Stomach smooth muscle (tissue), 2 donors: ENCODE data around the gene SELENOI.

Experiments
- H3K27ac ChIP-seq: one replicate; pipeline ENCODE4 v1.7.0; 2013; ENCODE audit warnings: mild to moderate bottlenecking, low read length, inconsistent platforms
- H3K27me3 ChIP-seq, 2 donors: one replicate each; pipeline ENCODE4 v1.7.0; 2013; ENCODE audit warnings: low read length in 2 of 2; ENCODE audit not compliant: insufficient read depth in 2 of 2, control insufficient read depth in 1 of 2
- H3K36me3 ChIP-seq, 2 donors: one replicate each; pipeline ENCODE4 v1.7.0; 2013; ENCODE audit warnings: low read length in 2 of 2; ENCODE audit not compliant: control insufficient read depth in 2 of 2, insufficient read depth in 2 of 2
- H3K4me1 ChIP-seq: one replicate; pipeline ENCODE4 v1.7.0; 2013; ENCODE audit warnings: low read length; ENCODE audit not compliant: control insufficient read depth, insufficient read depth
- H3K4me3 ChIP-seq, 2 donors: one replicate each; pipeline ENCODE4 v1.7.0; 2013; ENCODE audit warnings: low read length in 2 of 2
- H3K9ac ChIP-seq, 2 donors: one replicate each; pipeline ENCODE4 v1.7.0; 2013; ENCODE audit warnings: low read length in 2 of 2, mild to moderate bottlenecking in 1 of 2
- H3K9me3 ChIP-seq, 2 donors: one replicate each; pipeline ENCODE4 v1.7.0; 2013; ENCODE audit warnings: low read length in 2 of 2; ENCODE audit not compliant: control insufficient read depth in 2 of 2
- donor health status: healthy.
- donor health status: Pancreatic carcinoma.

The SELENOI gene

DNA sequence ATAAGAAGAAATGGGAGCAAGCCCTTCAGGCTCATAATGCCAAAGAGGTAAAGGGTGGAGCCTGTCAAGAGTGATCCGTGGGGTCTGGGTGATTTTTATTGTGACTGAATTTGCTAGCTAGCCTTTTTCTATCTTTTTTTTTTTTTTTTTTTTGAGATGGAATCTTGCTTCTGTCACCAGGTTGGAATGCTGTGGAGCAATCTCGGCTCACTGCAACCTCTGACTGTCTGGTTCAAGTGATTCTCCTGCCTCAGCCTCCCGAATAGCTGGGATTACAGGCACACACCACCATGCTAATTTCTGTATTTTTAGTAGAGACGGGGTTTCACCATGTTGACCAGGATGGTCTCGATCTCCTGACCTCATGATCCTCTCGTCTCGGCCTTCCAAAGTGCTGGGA lies 84.9 kb downstream of the SELENOI start:
- Histone ChIP-seq H3K9ac (no peak overlapping the region), H3K4me1 (no peaks in the 10 kb centered on the region), H3K4me3 (no peak overlapping the region), H3K27ac (no peak overlapping the region), H3K9me3 (no peaks in the 10 kb centered on the region), H3K27me3 (peaks cover 0 to 6% of the 10 kb centered on the region in 2 donors), H3K36me3 (no peaks in the 10 kb centered on the region)

DNA sequence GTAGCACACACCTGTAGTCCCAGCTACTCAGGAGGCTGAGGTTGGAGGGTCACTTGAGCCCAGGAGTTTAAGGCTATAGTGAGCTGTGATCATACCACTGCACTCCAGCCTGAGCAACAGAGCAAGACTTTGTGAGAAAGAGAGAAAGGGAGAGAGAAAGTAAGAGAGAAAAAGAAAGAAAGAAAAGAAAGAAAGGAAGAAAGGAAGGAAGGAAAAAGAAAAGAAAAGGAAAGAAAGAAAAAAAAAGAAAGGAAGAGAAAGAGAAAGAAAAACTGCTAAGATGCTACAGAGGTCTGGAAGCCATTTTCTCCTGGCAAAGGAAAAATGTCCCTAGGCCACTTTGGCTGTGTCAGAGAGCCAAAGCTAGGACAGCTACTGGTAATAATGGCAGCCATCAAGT lies 86.4 kb downstream of the SELENOI start:
- Histone ChIP-seq H3K27me3 (peaks cover 4 to 10% of the 10 kb centered on the region in 2 donors), H3K4me3 (no peak overlapping the region), H3K4me1 (no peaks in the 10 kb centered on the region), H3K9me3 (no peaks in the 10 kb centered on the region), H3K27ac (no peak overlapping the region), H3K9ac (no peak overlapping the region), H3K36me3 (no peaks in the 10 kb centered on the region)

DNA sequence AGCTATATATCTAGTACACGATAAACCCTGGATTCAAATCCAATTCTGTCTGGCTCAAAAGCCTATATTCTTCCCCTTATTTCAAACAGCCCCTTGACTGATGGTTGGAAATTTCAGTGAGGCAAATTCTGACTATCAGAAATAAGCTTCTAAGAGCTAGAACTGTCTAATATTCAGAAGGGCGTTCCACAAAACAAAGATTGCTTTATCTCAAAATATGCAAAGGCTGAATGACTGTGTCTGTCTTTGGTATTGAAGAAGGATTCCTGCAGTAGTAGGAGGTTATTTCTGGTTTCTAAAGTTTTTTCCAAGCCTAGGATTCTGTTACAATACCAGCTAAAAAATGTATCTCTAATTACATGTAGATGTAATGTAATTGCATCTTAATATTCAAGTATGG lies 86.9 kb downstream of the SELENOI start:
- Histone ChIP-seq H3K36me3 (no peaks in the 10 kb centered on the region), H3K9me3 (no peaks in the 10 kb centered on the region), H3K4me1 (no peaks in the 10 kb centered on the region), H3K9ac (no peak overlapping the region), H3K27ac (no peak overlapping the region), H3K27me3 (peaks cover 4 to 10% of the 10 kb centered on the region in 2 donors), H3K4me3 (no peak overlapping the region)

DNA sequence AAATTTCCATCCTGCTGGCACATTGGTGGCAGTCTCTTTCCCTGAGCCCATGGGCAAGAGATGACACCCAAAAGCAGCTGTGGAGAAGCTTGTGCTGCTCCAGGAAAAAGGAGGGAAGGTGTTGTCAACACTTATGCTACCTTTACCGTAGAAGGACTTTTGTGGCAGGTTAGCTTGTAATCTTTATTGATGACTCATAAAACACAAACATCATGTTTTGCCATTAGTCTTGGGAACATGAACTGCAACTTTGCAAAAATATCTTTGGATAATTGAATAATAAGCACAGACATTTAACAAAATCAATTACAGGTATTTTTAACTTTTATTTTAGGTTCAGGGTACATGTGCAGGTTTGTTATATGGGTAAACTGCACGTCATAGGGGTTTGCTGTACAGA lies 89.2 kb downstream of the SELENOI start:
- Histone ChIP-seq H3K27me3 (peaks cover 4 to 10% of the 10 kb centered on the region in 2 donors), H3K36me3 (no peaks in the 10 kb centered on the region), H3K9ac (no peak overlapping the region), H3K4me3 (no peak overlapping the region), H3K9me3 (no peaks in the 10 kb centered on the region), H3K4me1 (no peaks in the 10 kb centered on the region), H3K27ac (no peak overlapping the region)

DNA sequence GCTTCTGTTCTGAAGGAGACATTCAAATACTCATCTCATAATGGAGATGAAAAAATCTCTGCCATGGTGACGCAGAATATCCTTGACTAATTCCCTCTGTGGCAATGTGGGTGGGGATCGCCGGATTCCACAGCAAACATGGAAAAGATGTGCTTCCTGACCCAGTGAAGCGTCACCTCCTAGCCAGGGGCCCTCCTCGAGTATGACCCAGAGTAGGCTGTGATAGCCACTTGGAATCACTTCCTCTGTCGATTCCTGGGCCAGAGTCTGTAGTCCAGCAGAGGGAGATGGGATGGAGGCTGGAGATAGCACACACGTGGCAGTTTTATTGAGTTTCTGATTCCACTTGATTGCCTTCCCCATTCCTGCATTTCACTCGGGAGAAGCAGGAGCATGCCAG lies 92.6 kb downstream of the SELENOI start:
- no peaks in the 10 kb centered on the region for H3K4me1 ChIP-seq
- H3K36me3 ChIP-seq = no peaks in the 10 kb centered on the region
- H3K9me3 ChIP-seq = no peaks in the 10 kb centered on the region
- no peak overlapping the region for H3K27ac ChIP-seq
- H3K4me3 ChIP-seq = no peak overlapping the region
- peaks cover 3 to 4% of the 10 kb centered on the region in 2 donors for H3K27me3 ChIP-seq
- no peak overlapping the region for H3K9ac ChIP-seq

DNA sequence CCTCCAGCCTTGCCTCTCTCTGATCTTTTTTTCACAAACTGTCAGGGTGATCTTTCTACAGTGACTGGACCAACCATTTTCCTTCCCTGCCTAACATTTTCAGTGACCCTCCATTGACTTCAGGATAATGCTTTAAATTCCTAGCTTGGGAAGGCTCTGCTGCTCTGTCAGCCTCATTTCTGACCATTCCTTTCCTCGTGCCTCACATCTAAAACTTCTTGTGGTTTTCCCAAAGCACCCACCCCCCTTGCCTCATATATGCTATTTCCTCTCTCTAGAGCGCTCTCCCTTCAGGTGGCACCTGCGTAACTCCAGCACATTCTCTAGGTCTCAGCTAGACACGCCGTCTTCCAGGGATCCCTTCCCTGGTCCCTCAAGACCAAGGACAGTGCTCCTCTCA lies 93.0 kb downstream of the SELENOI start:
- Histone ChIP-seq H3K9me3 (no peaks in the 10 kb centered on the region), H3K4me3 (no peak overlapping the region), H3K4me1 (no peaks in the 10 kb centered on the region), H3K27me3 (peaks cover 3 to 4% of the 10 kb centered on the region in 2 donors), H3K27ac (no peak overlapping the region), H3K36me3 (no peaks in the 10 kb centered on the region), H3K9ac (no peak overlapping the region)

DNA sequence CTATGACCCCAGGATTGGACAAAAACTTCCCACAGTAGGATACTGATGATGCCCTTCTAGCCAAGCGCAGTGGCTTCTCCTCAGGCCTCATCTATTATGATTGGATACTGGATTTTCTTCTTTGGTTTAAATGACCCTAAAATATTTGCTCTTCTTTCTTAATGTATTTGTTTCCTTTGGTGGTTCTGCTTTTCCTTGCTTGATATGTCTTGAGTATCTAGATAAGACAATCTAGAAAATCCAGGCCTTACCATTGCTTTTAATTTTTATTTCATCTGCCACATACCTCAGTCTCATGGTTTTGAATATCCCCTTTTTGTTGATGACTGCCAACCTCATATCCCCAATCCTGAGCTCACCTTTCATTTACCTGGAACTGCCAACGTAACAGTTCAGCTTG lies 96.4 kb downstream of the SELENOI start:
- Histone ChIP-seq H3K9me3 (no peaks in the 10 kb centered on the region), H3K9ac (no peak overlapping the region), H3K27ac (no peak overlapping the region), H3K4me1 (no peaks in the 10 kb centered on the region), H3K27me3 (no peaks in the 10 kb centered on the region), H3K4me3 (no peak overlapping the region), H3K36me3 (no peaks in the 10 kb centered on the region)

DNA sequence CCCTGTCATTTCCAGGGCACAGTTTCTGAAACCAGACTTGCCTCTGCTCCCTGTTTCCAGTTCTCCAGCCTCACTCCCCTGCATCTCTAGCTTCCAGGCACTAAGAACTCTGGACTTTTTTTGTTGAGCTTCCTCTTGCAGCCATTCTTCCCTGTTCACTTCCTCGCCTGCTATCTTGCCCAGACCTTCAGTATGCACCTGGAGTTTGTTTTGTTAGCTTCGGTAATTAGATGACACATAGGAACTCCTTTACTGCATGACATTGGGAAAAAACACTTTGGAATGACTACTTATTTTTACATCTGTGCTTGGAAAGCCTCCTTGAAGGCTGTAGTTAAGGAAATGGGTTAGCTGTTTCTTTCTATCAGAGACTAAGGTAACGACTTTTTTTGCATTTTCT lies 96.8 kb downstream of the SELENOI start:
- no peaks in the 10 kb centered on the region for H3K4me1 ChIP-seq
- H3K9me3 ChIP-seq = no peaks in the 10 kb centered on the region
- H3K9ac ChIP-seq = no peak overlapping the region
- no peak overlapping the region for H3K27ac ChIP-seq
- H3K27me3 ChIP-seq = no peaks in the 10 kb centered on the region
- no peak overlapping the region for H3K4me3 ChIP-seq
- H3K36me3 ChIP-seq = no peaks in the 10 kb centered on the region

DNA sequence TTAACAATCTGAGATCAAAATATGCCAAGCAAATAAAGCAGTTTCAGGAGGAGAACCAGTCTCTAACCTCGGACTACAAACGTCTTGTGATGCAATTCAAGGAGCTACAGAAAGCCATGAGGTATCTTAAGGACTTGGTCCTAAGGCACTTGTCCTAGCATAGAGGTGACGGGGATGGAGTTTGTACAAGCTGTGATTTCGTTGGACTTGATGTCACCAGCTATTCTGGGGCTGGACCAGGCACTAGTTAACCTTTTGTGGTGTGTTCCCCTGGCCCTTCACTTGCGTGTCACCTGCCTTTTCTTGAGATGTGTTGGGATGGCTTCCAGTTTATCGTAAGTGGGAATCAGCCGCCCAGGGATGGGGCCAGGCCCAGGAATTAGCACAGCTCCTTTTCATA lies 98.3 kb downstream of the SELENOI start:
- H3K4me3 ChIP-seq = no peak overlapping the region
- H3K27me3 ChIP-seq = peaks cover 0 to under 1% of the 10 kb centered on the region in 2 donors
- H3K9me3 ChIP-seq = no peaks in the 10 kb centered on the region
- no peak overlapping the region for H3K9ac ChIP-seq
- H3K27ac ChIP-seq = no peak overlapping the region
- no peaks in the 10 kb centered on the region for H3K36me3 ChIP-seq
- no peaks in the 10 kb centered on the region for H3K4me1 ChIP-seq
